Adipose tissue (tissue), 3 donors: ENCODE measurements around the gene GATA2. TPM values are rescaled to one million over a fixed set of nuclear protein-coding genes. Genes with fewer than 3 reads are reported as not detected.

Experiments used
- H3K27ac ChIP-seq: one replicate; pipeline ENCODE4 v1.5.1; 2013; ENCODE audit warnings: low read depth, low read length
- WGBS, 3 donors: extraction: QIAGEN DNeasy Blood & Tissue Kit; methylation state at CpG; one replicate each; pipeline ENCODE4 v1.1.7; 2013; 5-methylcytosine and 5-hydroxymethylcytosine counted together
- polyA plus RNA-seq, 3 donors: library from polyadenylated mRNA; stranded (reverse); fragments of 200-250 nt; gene quantifications; one replicate each; pipeline ENCODE4 v1.2.3, GENCODE V29; 2013
- donor health status: healthy with polysubstance abuse.
- donor health status: Bipolar disorder and iron deficiency.
- donor health status: healthy.

Gene GATA2
- polyA plus RNA-seq: 10 to 100 TPM in 2 of 3 donors, 1 to 10 TPM in 1; 6.4 to 26.3 (median 14.3) TPM

- 9 to 24% (median 24%) methylated on average over 64 to 78 of the region's 78 CpGs for WGBS, 3 donors
- H3K27ac ChIP-seq: no peak within 1 kb of the TSS
Measured at GRCh38 chr3:128492671-128493569, at the start of gene GATA2. Gene GATA2, minus strand, starts transcription at chr3:128493201. Its CDS starts 6,170 bp downstream, at chr3:128487031.

GRCh38 chr3:128541246-128541645 lies 48.2 kb upstream of the GATA2 start:
- WGBS, 3 donors: 83 to 92% (median 91%) methylated on average over 2 of the region's 2 CpGs
- no peak overlapping the region for H3K27ac ChIP-seq

- H3K27ac ChIP-seq: no peak overlapping the region
- WGBS, 3 donors: 89 to 95% (median 90%) methylated on average over 3 of the region's 3 CpGs
Measured at GRCh38 chr3:128539376-128539775, 46.4 kb upstream of the GATA2 start.

- WGBS, 3 donors: 70 to 78% (median 77%) methylated on average over 4 of the region's 4 CpGs
- H3K27ac ChIP-seq: no peak overlapping the region
Measured at GRCh38 chr3:128537091-128537703, 44.2 kb upstream of the GATA2 start.

- no peak overlapping the region for H3K27ac ChIP-seq
- WGBS, 3 donors: 63 to 69% (median 67%) methylated on average over 9 of the region's 9 CpGs
Measured at GRCh38 chr3:128532012-128532983, 39.3 kb upstream of the GATA2 start.

- WGBS, 3 donors: 58 to 66% (median 62%) methylated on average over 10 of the region's 10 CpGs
- no peak overlapping the region for H3K27ac ChIP-seq
Measured at GRCh38 chr3:128524374-128525299, 31.6 kb upstream of the GATA2 start.

- H3K27ac ChIP-seq: no peak overlapping the region
Measured at GRCh38 chr3:128523591-128523990, 30.6 kb upstream of the GATA2 start.

GRCh38 chr3:128521715-128522114 lies 28.7 kb upstream of the GATA2 start:
- H3K27ac ChIP-seq: no peak overlapping the region
- WGBS, 3 donors: 65 to 94% (median 88%) methylated on average over 1 of the region's 1 CpG

More at GRCh38 chr3:128523591-128523990, 30.6 kb upstream of the GATA2 start:
- 57 to 97% (median 76%) methylated on average over 16 of the region's 16 CpGs for WGBS, 3 donors

GRCh38 chr3:128518587-128519490 lies 25.8 kb upstream of the GATA2 start:
- WGBS, 3 donors: 77 to 83% (median 81%) methylated on average over 12 of the region's 12 CpGs
- H3K27ac ChIP-seq: no peak overlapping the region

- WGBS, 3 donors: 75 to 76% (median 76%) methylated on average over 4 of the region's 4 CpGs
- H3K27ac ChIP-seq: no peak overlapping the region
Measured at GRCh38 chr3:128517648-128518047, 24.6 kb upstream of the GATA2 start.

- no peak overlapping the region for H3K27ac ChIP-seq
- WGBS, 3 donors: 91 to 95% (median 94%) methylated on average over 1 of the region's 1 CpG
Measured at GRCh38 chr3:128515967-128516366, 23.0 kb upstream of the GATA2 start.

GRCh38 chr3:128508852-128509251 lies 15.9 kb upstream of the GATA2 start:
- WGBS, 3 donors: 88 to 93% (median 91%) methylated on average over 5 of the region's 5 CpGs
- H3K27ac ChIP-seq: no peak overlapping the region

GRCh38 chr3:128506754-128507153 lies 13.8 kb upstream of the GATA2 start:
- 67 to 78% (median 72%) methylated on average over 2 of the region's 2 CpGs for WGBS, 3 donors
- no peak overlapping the region for H3K27ac ChIP-seq

- H3K27ac ChIP-seq: no peak overlapping the region
Measured at GRCh38 chr3:128505771-128506170, 12.8 kb upstream of the GATA2 start.

GRCh38 chr3:128504963-128505730 lies 12.1 kb upstream of the GATA2 start:
- WGBS, 3 donors: 91 to 94% (median 93%) methylated on average over 12 of the region's 12 CpGs
- no peak overlapping the region for H3K27ac ChIP-seq

More at GRCh38 chr3:128505771-128506170, 12.8 kb upstream of the GATA2 start:
- WGBS, 3 donors: 92 to 96% (median 94%) methylated on average over 3 of the region's 3 CpGs

- no peak overlapping the region for H3K27ac ChIP-seq
- WGBS, 3 donors: 90 to 95% (median 94%) methylated on average over 8 of the region's 8 CpGs
Measured at GRCh38 chr3:128504533-128504915, 11.5 kb upstream of the GATA2 start.
